ENCODE measurements around the gene TTI1. TPM values are rescaled to one million over a fixed set of nuclear protein-coding genes. Genes with fewer than 3 reads are reported as not detected.

Gene TTI1
- total RNA-seq, 1 experiment from 2014 or later, result 26.6 TPM

- TF ChIP-seq REST (IDR thresholded peaks at IDR 0.05; ENCODE audit: insufficient read depth in 1 of 2, low read depth in 2 of 2, low read length in 1 of 2), result no peak
- no peak for TF ChIP-seq TCF7L2 (IDR thresholded peaks at IDR 0.05; ENCODE audit: low read depth, low read length)
- no peak for TF ChIP-seq SIN3A (IDR thresholded peaks at IDR 0.05; ENCODE audit: borderline replicate concordance, insufficient read depth, low read depth, low read length)
- TF ChIP-seq CTCF (IDR thresholded peaks at IDR 0.05), result no peak
- TF ChIP-seq POLR2AphosphoS5 (IDR thresholded peaks at IDR 0.05; ENCODE audit: low read depth, low read length), result no peak
- no peak for DNase-seq (ENCODE audit: low read depth, low spot score)
- ATAC-seq, result no peak
- no peak overlapping the region for H3K27ac ChIP-seq (ENCODE audit: low read length)
- in situ Hi-C loops (cut with HindIII; ENCODE audit: low pct_unique_long_range_greater_than_20kb, low sequenced_read_pairs) (no loop called here), intact Hi-C loops (cut with micrococcal nuclease; ENCODE audit: unreplicated experiment) (loop anchor here (10.0 kb wide), 1 partner anchor 265 kb away; no protein-coding TSS in a partner anchor)
- peaks cover 41% of the 10 kb centered on the region for H3K36me3 ChIP-seq (ENCODE audit: control insufficient read depth, insufficient read depth, low read length)
- POLR2A ChIA-PET, result no interaction called here
- no peaks in the 10 kb centered on the region for H3K9me3 ChIP-seq (ENCODE audit: control insufficient read depth, insufficient read depth, low read depth, low read length)
- no TSS peak for BruUV-seq (replicated peaks)
- H3K4me1 ChIP-seq (ENCODE audit: control insufficient read depth, insufficient read depth, low read length), result peaks cover 6% of the 10 kb centered on the region; the same call in 1 of the 2 replicates
- CTCF ChIA-PET, result no interaction called here
- no peaks in the 10 kb centered on the region for H3K27me3 ChIP-seq (ENCODE audit: control insufficient read depth, insufficient read depth, low read length)
- no peak overlapping the region for H3K4me3 ChIP-seq (ENCODE audit: low read depth in 2 of 2, low read length in 2 of 2)
These were observed 26.6 kb upstream of the TTI1 start for GRCh38 chr20:38059832-38060231.

GRCh38 chr20:38057351-38057972 lies 24.2 kb upstream of the TTI1 start:
- BruUV-seq (replicated peaks), result no TSS peak
- H3K36me3 ChIP-seq (ENCODE audit: control insufficient read depth, insufficient read depth, low read length), result peaks cover 36% of the 10 kb centered on the region
- H3K27me3 ChIP-seq (ENCODE audit: control insufficient read depth, insufficient read depth, low read length), result no peaks in the 10 kb centered on the region
- no peak for TF ChIP-seq SIN3A (IDR thresholded peaks at IDR 0.05; ENCODE audit: borderline replicate concordance, insufficient read depth, low read depth, low read length)
- TF ChIP-seq REST (IDR thresholded peaks at IDR 0.05; ENCODE audit: insufficient read depth in 1 of 2, low read depth in 2 of 2, low read length in 1 of 2), result no peak
- TF ChIP-seq CTCF (IDR thresholded peaks at IDR 0.05), result peak; percentile 92
- TF ChIP-seq TCF7L2 (IDR thresholded peaks at IDR 0.05; ENCODE audit: low read depth, low read length), result no peak
- peak overlapping the region; percentile 49; the same call in 1 of the 2 replicates for H3K27ac ChIP-seq (ENCODE audit: low read length)
- CTCF ChIA-PET, result interaction anchor here (0.5 to 1.4 kb wide), 6 partner anchors 14 to 166 kb away, joined by 3 to 13 read pairs (median 4); no protein-coding TSS in a partner anchor
- no peak overlapping the region for H3K4me3 ChIP-seq (ENCODE audit: low read depth in 2 of 2, low read length in 2 of 2)
- intact Hi-C loops (cut with micrococcal nuclease; ENCODE audit: unreplicated experiment), result loop anchor here (1.0 to 10.0 kb wide), 3 partner anchors 106 to 267 kb away; no protein-coding TSS in a partner anchor
- POLR2A ChIA-PET, result no interaction called here
- in situ Hi-C loops (cut with HindIII; ENCODE audit: low pct_unique_long_range_greater_than_20kb, low sequenced_read_pairs), result no loop called here
- no peaks in the 10 kb centered on the region for H3K9me3 ChIP-seq (ENCODE audit: control insufficient read depth, insufficient read depth, low read depth, low read length)
- DNase-seq (ENCODE audit: low read depth, low spot score) (peak; percentile 73), ATAC-seq (peak; percentile 96)
- H3K4me1 ChIP-seq (ENCODE audit: control insufficient read depth, insufficient read depth, low read length), result peaks cover 11% of the 10 kb centered on the region; the same call in 1 of the 2 replicates

All from Panc1 (cell line).